ENCODE measurements around the gene AKAP13.
"Not testable (repeated sequence)": the region's sequence is repeated elsewhere in the genome, so short reads cannot be mapped to it uniquely, and the experiment has no call there.

AKAP13 gene

DNA sequence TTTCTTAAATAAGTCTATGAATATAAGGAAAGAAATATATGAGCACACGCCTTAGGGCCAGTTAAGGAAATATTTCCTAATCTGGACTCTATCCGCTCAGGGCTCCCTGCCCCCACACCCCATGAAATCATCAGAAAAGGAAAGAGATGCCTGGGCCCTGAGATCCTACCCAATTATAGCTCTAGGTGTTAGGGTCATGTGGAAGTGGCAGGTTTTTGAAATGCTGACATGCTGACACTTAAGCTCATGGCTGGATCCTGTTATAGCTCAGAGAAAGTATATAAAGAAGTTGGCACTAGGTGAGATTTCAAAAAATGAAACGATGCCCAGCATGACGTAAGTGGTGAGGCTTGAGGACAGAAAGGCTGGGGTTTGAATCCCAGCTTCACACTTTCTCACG, 43.5 kb upstream of the AKAP13 start:
- no peak for DNase-seq (ENCODE audit: low read depth, low spot score)
- in situ Hi-C loops (cut with HindIII; ENCODE audit: low sequenced_read_pairs): no loop called here
- TF ChIP-seq, protein P1, sequence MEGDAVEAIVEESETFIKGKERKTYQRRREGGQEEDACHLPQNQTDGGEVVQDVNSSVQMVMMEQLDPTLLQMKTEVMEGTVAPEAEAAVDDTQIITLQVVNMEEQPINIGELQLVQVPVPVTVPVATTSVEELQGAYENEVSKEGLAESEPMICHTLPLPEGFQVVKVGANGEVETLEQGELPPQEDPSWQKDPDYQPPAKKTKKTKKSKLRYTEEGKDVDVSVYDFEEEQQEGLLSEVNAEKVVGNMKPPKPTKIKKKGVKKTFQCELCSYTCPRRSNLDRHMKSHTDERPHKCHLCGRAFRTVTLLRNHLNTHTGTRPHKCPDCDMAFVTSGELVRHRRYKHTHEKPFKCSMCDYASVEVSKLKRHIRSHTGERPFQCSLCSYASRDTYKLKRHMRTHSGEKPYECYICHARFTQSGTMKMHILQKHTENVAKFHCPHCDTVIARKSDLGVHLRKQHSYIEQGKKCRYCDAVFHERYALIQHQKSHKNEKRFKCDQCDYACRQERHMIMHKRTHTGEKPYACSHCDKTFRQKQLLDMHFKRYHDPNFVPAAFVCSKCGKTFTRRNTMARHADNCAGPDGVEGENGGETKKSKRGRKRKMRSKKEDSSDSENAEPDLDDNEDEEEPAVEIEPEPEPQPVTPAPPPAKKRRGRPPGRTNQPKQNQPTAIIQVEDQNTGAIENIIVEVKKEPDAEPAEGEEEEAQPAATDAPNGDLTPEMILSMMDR (IDR thresholded peaks at IDR 0.05; ENCODE audit: low read depth, low read length): no peak
- no peak overlapping the region for H3K4me3 ChIP-seq (ENCODE audit: low read depth, low read length)

DNA sequence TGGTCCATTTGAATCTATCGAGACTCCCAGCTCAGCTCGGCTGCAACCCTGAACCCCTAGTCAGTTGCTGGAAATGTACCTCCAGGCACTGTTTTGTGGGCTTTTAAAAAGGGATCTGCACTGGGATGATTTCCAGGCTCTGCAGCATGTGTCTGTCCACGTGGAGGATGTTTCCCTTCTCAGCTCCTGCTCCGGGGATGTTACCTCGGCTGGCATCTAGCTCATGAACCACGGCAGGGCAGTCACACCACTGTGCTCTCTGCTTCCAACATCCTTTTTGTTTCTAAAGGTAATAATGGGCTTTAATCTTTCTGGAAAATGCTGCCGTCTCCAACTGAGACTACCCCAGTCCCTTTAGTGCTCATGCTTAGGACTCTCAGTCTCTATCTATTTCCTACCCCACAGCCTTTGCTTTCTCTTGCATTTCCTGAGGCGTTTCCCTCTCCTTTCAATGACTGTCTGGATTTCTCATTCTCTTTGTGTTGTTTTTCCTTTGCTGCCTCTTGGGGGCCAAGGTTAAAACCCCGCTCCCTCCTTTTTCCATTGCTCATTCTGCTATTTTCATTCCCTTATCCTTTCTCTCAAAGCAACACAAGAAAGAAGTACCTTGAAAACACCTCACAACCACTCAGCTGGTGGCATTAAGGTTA, 42.9 kb upstream of the AKAP13 start:
- TF ChIP-seq, protein P1 (IDR thresholded peaks at IDR 0.05; ENCODE audit: low read depth, low read length): no peak
- DNase-seq (ENCODE audit: low read depth, low spot score): no peak
- no peak overlapping the region for H3K4me3 ChIP-seq (ENCODE audit: low read depth, low read length)
- in situ Hi-C loops (cut with HindIII; ENCODE audit: low sequenced_read_pairs): no loop called here

DNA sequence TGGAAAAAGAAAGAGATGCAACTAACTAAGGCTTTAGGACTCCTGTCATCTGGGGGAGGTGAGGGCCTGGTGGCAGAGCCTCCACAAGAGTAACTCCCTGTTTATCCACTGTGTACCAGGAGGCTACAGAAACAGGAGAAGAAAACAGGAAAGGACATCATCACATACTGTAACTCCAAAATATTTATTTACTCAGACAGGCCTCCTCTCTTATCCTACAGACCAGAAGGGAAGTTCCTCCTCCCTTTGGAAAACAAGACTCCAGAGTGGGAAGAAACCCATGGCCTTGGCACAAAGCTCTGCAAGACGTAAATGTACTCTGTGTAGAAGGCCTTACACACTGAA, 40.1 kb upstream of the AKAP13 start:
- TF ChIP-seq, protein P1 (IDR thresholded peaks at IDR 0.05; ENCODE audit: low read depth, low read length): no peak
- DNase-seq (ENCODE audit: low read depth, low spot score): no peak
- no peak overlapping the region for H3K4me3 ChIP-seq (ENCODE audit: low read depth, low read length)
- in situ Hi-C loops (cut with HindIII; ENCODE audit: low sequenced_read_pairs): no loop called here

DNA sequence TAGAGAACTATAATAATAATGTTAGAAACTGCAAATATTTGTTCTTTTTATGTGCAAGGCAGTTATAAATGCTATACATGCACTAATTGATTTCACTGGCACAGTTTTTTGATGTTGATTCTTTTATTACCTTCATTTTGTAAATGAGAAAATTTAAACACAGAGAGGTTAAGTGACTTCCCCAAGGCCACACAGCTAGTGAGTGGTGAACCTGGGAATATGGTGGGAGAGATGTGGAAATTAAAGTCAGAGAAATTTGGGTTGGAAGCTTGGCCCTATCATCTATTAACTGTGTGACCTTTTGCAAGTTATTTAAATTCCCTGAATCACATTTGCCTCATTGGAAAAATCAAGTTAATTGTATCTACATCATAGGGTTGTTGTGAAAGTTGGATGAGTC, 39.6 kb upstream of the AKAP13 start:
- in situ Hi-C loops (cut with HindIII; ENCODE audit: low sequenced_read_pairs): no loop called here
- TF ChIP-seq, protein P1 (IDR thresholded peaks at IDR 0.05; ENCODE audit: low read depth, low read length): no peak
- DNase-seq (ENCODE audit: low read depth, low spot score): no peak
- no peak overlapping the region for H3K4me3 ChIP-seq (ENCODE audit: low read depth, low read length)

DNA sequence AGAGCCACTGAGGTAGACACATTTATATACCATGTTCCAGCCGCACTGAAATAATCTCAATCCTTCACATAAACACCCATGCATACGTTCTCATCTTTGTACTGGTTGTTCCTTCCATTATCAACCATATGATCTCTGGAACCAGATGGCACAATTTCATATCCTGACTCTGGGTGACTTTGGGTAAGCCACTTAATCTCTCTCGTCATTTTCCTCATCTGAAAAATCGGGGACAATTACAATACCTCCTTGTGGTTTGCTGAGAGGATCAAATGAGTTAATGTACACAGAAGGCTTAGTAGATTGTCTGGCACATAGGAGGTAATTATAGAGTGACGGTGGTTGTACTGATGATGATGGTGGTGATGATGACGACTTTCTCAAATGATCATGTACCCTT, 38.2 kb upstream of the AKAP13 start:
- H3K4me3 ChIP-seq (ENCODE audit: low read depth, low read length); in situ Hi-C loops (cut with HindIII; ENCODE audit: low sequenced_read_pairs); DNase-seq (ENCODE audit: low read depth, low spot score): not testable (repeated sequence)

DNA sequence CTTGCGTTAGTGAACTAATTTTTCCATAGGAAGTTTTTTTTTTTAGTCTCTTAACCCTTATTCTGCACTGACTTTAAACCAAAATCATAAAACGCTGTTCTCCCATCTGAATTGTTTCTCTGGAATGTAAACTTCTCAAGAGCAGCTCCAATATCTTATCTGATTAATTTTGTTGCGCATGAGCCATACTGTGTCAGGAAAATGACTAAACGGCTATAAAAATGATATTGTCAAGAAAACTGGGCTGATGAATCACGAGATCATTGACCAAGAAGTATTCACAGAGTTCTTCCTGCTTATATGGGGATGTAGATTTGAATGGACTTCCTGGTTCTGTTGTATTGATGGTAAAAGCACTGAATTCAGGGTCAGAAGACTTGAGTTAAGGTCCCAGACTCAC, 37.0 kb upstream of the AKAP13 start:
- H3K4me3 ChIP-seq (ENCODE audit: low read depth, low read length); in situ Hi-C loops (cut with HindIII; ENCODE audit: low sequenced_read_pairs): not testable (repeated sequence)
- DNase-seq (ENCODE audit: low read depth, low spot score): peak; percentile 85

DNA sequence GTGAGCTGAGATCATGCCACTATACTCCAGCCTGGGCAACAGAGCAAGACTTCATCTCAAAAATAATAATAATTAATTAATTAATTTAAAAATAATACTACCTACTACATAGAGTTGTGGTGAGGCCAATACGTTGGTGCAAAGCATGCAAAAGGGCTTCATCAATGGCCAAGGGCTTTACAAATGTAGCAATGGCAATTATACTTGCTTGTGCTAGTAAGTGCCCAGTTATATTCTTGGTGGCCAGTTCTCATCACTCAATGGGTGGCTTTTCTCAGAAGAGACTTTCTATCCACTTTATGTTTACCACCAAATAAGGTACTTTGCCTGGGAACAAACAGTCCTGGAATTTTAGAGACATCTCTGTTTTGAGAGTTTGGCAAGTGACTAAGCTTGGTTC, 36.2 kb upstream of the AKAP13 start:
- in situ Hi-C loops (cut with HindIII; ENCODE audit: low sequenced_read_pairs); H3K4me3 ChIP-seq (ENCODE audit: low read depth, low read length): not testable (repeated sequence)
- DNase-seq (ENCODE audit: low read depth, low spot score): peak; percentile 40

DNA sequence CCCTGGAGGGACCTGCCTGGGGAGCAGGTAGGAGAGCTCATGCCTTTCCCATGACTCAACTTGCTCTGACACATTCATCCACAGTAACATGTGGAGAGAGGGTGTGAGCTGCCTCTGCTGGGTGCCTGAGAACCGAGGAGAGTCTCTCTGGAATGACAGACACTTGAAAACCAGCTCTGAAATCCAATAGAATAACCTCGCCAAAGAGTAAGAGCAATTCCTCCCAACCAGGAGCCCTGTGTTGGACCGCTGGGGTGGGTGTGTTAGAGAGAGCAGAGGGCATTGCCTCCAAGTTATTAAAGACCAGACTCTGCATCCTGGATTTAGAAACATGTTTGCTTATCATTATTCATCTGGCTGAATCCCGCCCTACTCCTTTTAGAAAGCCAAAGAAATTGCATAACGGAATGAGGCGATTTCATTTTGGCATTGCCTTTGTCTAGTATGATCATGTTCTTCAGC, 35.7 kb upstream of the AKAP13 start:
- peak; percentile 57 for DNase-seq (ENCODE audit: low read depth, low spot score)
- in situ Hi-C loops (cut with HindIII; ENCODE audit: low sequenced_read_pairs); H3K4me3 ChIP-seq (ENCODE audit: low read depth, low read length): not testable (repeated sequence)

DNA sequence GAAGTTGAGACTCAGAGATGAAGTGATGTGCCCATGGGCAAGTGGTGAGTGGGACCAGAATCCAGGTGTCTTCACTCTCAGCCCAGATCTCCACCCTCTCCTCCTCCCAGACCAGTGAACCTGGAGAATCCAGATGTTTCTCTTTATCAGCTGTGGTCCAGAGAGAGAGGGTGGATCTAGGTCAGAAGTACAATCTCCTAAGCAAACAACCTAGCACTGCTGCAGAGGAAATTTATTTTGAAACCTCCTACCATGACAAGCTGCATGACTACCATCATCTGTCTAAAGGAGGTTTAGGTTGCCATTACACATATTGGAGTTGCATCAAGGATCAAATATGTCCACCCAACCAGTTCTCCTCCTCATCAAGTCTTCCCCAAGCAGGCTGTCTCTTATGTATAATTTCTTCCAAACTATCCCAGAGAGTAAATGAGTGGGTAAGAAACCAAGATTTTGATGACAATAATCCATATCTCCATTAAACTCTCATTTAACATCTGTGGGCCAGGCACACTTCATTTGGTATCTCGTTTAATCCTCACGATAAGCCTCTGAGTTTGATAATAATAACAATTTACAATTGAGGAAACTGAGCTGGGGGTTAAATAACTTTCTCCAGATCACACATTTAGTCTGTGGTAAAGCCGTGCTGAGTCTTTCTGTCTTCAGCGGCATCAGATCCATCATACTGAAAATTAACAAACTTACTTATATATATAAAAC, 35.0 kb upstream of the AKAP13 start:
- in situ Hi-C loops (cut with HindIII; ENCODE audit: low sequenced_read_pairs); DNase-seq (ENCODE audit: low read depth, low spot score); H3K4me3 ChIP-seq (ENCODE audit: low read depth, low read length): not testable (repeated sequence)

DNA sequence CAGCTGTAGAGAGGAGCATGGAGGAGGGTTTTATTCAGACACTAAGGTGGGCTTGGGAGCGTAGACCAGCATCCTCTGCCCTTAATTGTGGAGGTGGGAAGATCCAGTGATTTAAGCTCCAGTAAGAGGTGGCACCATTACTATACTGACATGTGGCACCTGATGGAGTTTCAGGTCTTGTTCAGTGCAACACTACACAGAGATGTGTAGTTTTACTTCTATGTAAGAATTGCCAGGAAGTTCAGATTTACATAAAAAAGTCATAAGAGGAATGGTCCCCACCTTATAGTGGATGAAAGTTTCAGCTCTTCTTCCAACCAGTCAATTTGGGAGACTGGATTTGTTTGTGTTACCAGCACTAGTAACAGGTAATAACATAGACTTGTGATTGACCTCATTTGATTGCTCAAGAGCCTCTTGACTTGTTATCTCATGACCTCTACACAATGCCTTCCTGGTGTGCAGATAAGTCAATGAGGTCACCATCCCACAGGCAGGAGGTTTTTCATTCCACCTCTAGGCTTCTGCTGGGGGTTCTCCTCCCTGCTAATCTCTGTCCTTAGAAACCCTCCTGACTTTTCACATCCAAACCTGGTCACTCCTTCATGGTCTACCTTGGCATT, 33.8 kb upstream of the AKAP13 start:
- DNase-seq (ENCODE audit: low read depth, low spot score); in situ Hi-C loops (cut with HindIII; ENCODE audit: low sequenced_read_pairs); H3K4me3 ChIP-seq (ENCODE audit: low read depth, low read length): not testable (repeated sequence)

DNA sequence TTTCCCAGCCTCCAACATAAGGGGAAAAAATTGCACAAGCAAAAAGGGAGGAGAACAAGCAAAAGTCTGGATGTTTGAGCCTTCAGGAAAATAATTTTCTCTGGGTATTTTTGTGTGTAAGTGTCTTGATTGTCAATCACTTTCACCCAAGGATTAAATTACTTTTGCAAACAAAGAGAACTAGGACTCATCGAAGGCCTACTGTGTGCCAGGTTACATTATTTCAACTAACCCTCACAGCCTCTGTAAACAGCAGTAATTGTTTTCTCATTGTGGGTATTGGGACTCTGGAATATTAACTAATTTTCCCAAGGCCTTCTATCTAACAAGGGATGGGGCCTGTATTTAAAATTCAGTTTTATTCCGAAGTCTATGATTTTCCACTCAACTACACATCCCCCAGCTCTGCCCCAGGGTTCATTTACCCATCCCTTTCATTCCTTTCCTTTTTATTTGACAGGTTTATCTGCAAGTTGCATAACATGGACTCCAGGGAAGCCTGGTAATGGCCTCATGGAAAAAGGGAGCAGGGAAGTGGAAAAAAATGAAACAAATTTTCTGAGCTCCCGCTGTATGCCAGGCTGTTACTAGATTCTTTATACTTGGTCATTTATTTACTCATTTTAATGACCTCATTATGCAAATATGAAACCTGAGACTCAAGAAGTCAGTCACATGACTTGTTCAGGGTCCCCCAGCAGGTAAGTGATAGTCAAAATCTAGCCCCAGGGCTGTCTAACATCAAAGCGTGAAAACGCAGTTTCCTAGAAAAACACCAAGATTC, 32.9 kb upstream of the AKAP13 start:
- in situ Hi-C loops (cut with HindIII; ENCODE audit: low sequenced_read_pairs); DNase-seq (ENCODE audit: low read depth, low spot score); H3K4me3 ChIP-seq (ENCODE audit: low read depth, low read length): not testable (repeated sequence)
